Stimulated activated CD4-positive, alpha-beta T cell treated with anti-CD3 and anti-CD28 coated beads, Interleukin-2, amount 100 ng/mL, for 4 hours (primary cell): ENCODE data around the gene LRP1.

Experiments used
- DNase-seq: peaks from one replicate; pipeline ENCODE4 v3.0.0-alpha.2; 2020; ENCODE audit warnings: low read depth

The LRP1 gene

DNA sequence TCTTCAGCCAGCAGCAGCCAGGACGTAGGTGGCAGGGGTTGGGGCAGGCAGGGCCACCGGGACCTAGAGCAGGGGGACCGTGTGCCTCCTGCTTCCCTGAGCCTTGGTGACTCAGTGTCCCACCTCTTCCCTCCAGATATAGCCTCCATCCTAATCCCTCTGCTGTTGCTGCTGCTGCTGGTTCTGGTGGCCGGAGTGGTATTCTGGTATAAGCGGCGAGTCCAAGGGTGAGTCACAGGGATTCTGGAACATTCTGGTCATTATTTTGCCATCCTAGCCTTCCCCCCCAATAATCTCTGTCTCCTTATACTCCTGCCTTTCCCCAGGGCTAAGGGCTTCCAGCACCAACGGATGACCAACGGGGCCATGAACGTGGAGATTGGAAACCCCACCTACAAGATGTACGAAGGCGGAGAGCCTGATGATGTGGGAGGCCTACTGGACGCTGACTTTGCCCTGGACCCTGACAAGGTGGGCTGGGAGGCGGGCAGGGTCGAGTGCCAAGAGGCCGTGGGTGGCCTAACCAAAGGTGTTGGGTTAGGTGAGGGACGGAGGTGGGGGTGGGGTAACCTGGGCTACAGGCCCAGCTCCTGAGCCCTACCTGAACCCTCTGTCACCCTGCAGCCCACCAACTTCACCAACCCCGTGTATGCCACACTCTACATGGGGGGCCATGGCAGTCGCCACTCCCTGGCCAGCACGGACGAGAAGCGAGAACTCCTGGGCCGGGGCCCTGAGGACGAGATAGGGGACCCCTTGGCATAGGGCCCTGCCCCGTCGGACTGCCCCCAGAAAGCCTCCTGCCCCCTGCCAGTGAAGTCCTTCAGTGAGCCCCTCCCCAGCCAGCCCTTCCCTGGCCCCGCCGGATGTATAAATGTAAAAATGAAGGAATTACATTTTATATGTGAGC lies 83.8 kb downstream of the LRP1 start:
- DNase-seq = no peak

DNA sequence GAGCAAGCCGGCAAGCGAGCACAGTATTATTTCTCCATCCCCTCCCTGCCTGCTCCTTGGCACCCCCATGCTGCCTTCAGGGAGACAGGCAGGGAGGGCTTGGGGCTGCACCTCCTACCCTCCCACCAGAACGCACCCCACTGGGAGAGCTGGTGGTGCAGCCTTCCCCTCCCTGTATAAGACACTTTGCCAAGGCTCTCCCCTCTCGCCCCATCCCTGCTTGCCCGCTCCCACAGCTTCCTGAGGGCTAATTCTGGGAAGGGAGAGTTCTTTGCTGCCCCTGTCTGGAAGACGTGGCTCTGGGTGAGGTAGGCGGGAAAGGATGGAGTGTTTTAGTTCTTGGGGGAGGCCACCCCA lies 84.4 kb downstream of the LRP1 start:
- no peak for DNase-seq

DNA sequence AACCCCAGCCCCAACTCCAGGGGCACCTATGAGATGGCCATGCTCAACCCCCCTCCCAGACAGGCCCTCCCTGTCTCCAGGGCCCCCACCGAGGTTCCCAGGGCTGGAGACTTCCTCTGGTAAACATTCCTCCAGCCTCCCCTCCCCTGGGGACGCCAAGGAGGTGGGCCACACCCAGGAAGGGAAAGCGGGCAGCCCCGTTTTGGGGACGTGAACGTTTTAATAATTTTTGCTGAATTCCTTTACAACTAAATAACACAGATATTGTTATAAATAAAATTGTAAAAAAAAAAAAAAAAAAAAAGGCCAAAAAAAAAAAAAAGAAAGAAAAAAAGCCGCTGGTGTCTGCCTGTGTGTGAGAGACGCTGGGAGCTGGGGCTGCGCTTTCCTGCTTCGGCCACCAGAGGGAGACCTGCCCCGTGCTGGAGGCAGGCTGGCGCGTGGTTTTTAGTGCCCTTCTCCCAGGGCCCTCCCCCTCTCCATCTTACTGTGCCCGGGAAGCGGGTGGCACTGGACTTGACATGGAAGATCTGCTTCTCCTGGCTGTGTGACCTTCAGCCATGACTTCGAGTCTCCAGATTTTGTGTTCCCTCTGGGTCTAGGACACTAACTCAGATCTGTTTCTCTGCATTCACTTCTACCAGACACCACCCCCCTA lies 84.9 kb downstream of the LRP1 start:
- peak; percentile 75 for DNase-seq

DNA sequence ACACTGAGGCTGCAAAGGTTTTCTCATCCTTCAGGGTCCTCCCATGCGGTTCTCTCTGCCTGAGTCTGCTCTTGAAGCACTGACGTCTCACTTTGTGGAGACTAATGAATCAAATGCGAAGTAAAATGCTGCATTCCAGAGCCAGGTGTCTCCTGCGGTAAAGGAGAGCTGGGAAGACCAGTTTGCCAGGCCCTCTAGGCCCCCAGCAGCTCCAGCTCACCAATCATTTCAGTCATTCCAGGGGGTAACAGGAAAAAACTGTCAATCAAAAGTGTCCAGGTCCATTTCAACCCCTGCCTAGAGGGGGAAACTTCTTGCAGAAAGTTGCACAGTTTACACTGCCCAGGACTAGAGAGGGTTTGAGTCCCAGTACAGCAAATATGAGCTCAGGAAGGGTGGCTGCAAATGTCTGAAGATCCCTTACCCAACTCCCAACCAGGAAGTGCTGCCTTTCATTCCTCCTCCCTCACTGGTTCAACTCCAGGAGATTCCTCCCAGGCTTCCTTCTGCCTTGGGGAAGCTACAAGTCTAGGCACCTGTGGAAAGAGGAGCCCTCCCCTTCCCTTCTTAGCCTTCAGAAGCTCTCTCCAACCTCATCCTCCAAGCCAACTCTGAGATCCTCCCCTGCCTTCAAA lies 85.6 kb downstream of the LRP1 start:
- no peak for DNase-seq

DNA sequence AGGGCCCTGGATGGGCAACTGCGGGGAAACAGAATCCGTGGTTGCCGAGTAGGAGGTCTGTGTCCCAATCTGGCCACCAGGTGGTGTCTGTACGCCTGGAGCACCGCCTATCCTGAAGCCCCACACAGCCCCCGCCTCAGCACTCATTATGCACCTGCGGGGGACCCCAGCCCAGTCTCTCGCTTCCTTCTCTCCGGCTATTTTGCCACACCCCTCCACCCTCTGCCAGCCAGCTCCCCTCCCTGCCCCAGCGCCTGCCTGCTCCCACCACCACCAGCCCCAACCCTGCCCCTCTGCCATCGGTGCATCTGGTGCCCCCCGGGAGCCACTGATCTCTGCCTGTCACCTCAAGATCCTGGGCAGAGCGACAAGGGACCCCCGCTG lies 86.1 kb downstream of the LRP1 start:
- peak; percentile 52 for DNase-seq

DNA sequence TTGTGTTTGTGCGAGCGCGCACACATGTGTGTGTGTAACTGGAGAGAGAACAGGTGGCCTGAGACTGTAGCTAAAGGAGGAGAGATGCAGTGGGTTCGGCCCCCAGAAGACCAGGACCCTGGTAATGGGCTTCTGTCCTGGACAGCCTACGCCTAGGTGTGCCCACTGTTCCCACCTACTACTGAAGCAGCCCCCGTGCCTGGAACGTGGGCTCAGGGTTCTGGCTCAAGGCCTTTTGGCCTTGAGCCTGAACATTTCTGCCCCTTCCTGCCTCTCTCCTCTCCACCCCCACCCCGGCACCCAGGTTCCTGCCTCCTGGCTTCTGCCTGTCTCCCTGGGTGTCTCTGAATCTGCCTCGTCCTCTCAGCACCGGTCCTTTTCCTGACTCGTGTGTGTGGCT lies 86.8 kb downstream of the LRP1 start:
- DNase-seq = no peak

DNA sequence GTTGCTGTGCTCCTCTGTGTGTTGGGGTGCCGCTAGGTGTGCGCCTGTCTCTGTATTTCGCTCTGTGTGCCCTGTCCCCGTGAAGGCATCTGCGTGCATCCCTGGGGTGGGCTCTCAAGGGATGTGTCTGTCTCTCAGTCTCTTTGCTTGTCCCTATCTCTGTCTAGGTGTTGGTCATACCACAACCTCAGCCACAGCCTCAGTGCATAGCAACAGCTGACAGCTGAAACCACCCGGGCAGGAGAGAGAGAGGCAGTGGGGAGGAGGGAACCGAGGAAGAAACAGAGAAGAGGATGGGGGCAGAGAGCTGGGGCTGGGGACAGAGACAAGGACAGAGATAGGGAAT lies 87.4 kb downstream of the LRP1 start:
- no peak for DNase-seq

DNA sequence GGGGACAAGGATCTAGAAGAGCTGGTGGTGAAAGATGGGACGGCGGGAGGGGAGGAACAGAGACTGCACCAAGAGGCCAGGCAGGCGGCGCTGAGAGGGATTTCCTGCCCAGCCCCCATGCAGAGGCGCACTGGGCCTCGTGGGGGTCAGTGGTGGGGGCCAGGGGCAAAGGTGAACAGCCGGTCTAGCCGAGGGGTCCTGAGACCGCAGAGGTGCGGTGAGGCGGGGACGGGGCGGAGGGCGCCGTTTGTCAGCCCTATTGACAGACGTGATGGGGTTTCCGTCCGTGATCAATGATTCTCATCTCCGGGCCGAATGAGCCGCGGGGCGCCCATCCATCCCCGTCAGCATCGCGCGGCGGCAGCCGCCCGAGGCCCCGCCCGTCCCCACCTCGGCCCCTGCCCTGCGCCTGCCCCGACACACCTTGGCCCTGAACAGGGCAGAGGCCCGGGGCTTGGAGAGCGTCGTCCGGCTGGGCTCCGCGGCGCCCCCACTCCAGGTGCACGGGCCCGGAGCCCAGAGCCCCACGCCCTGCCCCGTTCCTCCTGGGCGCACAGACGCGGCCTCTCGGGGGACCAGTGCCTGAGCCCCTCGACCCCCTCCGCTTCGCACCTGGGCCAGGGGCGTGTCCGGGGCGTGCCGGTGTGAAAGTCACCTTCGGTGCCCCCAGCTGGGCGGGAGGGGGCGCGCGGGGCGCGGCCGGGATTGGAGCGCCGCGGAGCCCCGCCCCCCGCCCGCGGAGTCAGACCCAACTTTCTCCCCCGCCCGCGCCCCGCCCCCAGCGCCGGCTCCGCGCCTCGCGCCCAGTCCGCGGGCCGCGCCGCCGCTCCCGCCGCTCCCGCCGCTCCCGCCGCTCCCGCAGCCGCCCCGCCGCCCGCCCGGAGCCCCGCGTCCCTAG lies 88.0 kb downstream of the LRP1 start, which contains the start of gene NXPH4:
Gene NXPH4 (plus strand): TSS at position 781 of the 898 bp plus-strand sequence. CDS start 176 bp downstream, outside the sequence.
- DNase-seq = peak; percentile 61

DNA sequence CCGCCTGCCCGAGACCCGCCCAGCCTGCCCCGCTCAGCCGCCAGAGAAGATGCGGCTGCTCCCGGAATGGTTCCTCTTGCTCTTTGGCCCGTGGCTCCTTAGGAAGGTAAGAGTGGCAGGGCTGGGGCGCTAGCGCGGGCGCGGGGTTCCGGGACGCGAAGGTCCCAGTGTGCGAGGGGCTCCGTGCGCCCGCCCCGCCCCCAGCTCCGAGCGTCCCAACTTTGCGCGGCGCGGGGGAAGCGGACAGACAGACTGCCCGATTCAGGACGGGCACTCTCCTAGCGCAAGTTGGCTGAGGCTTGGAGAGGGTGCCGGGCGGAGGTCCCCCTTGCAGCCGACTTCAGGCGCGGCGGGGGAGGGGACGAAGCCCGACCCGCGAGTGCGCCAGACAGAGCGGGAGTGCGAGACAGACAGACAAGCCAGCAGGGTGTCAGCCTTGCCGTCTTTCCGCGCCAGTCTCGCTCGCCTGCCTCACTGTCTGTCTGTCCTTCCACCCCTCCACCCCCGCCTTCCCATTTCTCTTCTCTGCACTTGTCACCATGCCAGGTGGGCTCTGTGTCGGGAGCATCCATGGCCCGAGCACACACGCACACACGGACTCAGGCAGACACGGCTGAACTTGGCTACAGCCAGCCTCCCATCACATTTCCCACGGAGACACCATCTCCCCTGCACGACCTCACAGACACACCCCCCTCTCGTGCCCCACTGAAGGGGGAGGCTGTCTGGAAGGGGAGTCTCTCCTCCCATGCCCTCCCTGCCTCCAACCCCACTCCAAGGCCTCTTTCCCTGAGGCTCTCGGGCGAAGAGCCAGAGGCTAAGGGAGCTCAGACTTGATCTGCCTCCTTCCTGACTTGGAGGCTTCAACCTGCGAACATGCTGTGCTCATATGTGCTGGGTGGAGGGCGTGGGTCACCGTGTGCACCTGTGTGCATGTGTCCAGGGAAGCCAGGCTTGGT lies 88.9 kb downstream of the LRP1 start:
- no peak for DNase-seq

DNA sequence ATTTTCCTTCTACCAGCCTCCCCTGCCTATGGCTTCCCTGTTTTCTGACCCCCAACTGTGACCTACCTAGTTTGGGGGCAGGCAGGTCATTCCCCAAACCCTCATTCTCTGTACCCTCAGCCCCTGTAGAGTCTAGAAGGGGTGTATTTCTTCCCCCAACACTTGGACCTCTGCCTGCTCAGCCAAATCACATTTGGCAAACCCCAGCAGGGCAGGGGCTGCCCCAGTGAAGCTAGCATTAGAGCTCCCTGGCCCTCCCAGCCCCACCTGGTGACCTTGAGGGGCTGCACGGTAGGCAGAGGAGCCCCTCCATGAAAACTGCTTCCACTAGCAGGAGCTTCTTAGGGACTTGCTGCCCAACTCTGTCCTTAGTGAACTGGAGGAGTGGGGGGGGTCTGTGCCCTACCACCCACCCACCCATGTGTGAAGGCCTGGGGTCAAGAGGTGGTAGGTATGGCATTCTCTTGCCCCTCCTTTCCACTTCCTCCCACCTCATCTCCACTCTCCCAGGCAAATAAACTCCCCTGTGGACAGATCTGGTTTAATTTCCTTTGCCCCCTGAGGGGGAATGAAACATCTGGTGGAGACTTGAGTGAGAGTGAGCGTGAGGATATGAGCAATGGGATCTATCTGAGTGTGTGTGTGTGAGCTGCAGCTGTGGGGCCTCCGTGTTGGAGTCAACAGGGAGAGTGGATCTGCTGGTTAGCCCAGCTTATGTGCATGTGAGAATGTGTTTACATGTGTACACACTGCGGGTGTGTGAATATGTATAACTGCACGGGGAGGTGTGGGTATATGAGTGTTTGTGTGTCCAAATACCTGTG lies 90.0 kb downstream of the LRP1 start:
- no peak for DNase-seq

DNA sequence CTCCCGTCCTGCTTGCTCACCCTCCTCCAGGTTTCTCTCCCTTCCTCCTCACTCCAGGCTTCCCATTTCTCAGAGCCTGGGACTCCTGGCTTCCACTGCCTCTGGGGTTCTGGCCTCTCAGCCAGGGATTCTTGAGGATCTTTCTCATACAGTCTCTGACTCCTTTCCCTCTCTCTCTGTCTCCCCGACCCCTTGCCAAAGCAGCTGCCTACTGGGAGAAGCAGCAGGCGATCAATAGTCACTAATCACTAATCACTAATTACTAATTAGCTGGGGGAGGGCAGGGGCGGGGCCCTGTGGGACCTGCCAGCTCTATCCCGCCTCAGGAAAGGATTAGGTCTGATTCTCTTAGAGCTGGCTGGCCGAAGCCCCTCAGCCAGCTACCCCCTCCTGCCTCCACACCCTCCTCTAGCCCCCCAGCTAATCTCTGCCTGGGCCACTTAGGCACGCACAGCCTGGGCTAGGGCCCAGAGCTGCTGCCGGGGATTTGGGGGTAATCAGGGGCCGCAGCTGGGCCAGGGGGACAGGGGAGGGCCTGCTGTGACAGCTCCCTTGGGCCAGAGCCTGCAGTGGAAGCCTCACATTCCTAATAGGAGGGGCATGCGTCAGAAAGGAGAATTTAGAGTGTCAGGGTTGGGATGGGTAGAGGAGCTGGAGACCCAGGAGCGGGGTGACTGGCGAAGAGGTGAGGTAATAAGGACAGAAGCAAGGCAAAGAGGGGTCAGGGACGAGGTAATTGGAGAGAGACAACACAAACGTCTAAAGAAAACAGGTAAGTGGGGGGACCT lies 91.1 kb downstream of the LRP1 start:
- DNase-seq = no peak

DNA sequence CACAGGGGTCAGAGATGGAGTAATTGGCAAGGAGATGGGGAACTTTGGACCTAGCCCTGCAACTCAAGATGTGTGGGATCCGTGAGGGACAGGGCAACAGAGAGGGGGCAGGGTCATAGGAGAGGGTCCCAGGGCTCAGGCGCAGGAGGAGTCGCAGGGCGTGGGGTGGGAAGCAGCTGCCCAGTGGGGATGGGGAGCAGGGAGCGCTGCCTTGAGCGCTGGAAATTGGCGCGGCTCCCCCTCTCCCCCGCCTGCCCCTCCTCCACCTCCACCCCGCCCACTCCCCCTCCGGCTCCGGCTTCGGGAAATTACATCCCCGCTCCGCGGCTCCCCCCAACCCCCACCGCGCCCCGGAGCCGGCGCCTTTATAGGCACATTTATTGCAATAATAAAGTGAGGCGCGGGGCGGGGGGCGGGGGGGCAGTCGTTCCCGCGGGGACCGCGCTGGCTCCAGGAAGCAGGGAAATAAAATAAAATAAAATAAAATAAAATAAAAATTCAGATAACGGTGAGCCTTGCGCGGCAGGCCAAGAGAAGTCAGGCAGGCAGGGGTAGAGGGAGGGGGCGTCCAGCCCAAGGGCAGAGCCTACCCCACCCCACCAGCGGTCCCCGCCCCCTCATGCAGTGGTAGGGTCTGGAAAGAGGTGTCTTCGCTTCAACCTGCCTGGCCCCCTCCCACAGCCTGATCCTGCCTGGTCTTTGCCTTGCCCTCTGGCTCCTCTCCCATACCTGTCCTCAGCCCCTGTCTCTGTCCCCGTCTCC lies 91.9 kb downstream of the LRP1 start:
- DNase-seq = no peak

DNA sequence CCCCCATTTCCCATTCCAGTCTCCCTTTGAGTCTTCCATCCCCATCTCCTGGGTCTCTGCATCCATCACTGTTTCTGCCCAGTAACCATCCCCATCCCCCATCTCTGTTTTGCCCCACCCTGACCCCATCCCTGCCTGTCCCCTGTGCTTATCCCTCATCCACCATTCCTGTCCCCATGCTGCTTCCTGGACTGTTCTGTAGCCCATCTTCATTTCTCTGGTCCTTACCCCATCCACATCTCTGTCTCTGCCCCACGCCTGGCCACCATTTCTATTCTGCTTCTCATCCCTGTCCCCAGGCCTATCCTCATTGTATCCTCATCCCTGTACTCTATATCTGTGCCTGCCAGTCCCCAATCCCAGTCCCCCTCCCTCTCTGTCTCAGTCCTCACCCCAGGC lies 92.5 kb downstream of the LRP1 start:
- DNase-seq = no peak

DNA sequence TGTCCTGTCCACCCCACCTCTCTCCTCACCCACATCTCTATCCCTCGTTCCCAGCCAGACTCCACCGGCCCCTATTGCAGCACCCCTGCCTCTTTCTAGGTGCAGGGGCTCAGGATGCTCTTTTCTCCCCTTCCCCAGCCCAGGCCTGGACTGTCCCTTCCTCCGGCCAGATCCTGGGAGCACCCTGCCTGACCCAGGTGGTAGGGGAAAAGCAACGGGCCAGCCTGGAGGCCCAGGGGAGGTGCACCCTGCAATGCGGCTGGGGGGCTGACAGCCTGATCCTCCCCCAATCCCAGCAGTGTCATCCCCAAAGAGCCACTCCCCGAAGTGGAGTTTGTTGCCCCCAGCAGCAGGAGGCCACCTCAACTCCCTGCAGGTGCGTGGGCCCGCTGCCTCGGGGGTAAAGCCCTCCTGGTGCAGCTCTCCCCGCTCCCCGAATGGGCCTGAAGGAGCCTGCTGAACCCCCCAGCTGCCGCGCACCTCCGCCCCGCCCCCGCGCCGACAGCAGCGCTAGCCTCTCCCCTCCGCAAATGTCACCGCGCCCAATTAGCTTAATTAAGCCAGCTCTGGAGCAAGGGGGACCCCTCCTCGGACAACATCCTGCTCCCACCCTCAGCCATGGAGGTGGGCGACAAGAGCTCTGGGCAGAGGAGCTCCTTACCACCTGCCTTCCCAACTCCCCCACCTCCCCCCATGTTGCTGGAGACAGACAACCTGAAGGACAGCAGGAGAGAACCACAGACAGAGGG lies 93.1 kb downstream of the LRP1 start:
- no peak for DNase-seq

DNA sequence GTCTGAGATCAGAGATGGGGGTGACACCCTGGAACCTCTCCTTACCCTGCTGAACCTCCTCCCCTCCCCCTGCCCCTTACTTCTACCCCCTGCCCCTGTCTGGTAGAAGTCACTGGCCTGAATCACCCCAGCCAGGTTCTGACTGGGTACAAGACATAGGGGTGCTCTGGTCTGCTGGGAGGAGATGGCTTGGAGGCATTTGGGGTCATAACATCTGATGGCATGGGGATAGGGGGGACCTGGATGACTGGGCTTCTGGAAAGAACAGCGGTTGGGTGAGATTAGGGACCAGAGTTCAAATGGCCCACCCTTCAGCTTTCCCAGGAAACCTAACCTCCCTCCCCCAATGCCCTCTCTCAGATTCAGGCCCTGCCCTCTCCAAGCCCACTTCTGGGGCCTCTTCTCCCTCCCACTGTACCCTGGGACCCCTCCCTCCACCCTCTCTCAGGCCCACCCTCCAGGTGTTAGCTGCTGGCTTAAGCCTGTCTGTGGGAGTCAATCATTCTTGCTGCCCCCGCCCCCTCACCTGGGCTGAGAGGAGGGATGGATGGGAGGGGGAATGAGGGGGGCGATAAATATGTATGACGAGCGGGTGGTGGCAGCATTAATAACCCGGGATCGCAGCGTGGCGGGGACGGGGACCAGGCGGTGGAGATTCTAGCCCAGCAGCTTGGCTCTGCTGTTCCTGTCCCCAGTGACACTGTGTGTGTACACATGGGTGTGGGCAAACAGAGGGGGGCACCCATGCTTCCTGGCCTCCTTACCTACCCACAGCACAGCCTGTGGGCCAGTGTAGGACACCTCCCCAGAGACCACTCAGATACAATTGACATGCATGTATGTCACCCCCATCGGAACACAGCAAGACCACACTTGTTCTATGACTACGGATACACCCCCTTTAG lies 94.3 kb downstream of the LRP1 start:
- no peak for DNase-seq
